SJSA1 (cell line): Measurements from ENCODE around the gene STX5. TPM values are rescaled to one million over a fixed set of nuclear protein-coding genes. Genes with fewer than 3 reads are reported as not detected.
"Not testable (repeated sequence)": the region's sequence is repeated elsewhere in the genome, so short reads cannot be mapped to it uniquely, and the experiment has no call there.

Source experiments
- DNase-seq, 2 experiments: peaks; one replicate each; pipeline ENCODE4 v3.0.0-alpha.2; 2015 to 2020; ENCODE audit warnings: low spot score in 2 of 2, low read depth in 1 of 2
- H3K27ac ChIP-seq: fragments of 250-450 bp; sonication (Bioruptor Pico); 2 replicates; pipeline ENCODE4 v1.5.1; 2020; ENCODE audit warnings: mild to moderate bottlenecking, moderate library complexity
- H3K27me3 ChIP-seq: fragments of 250-450 bp; sonication (Bioruptor Pico); replicated peaks from 2 replicates; pipeline ENCODE4 v1.5.1; 2020; ENCODE audit warnings: mild to moderate bottlenecking, moderate library complexity
- H3K36me3 ChIP-seq: fragments of 250-450 bp; sonication (Bioruptor Pico); 2 replicates; pipeline ENCODE4 v1.5.1; 2020; ENCODE audit warnings: mild to moderate bottlenecking
- H3K4me1 ChIP-seq: fragments of 250-450 bp; sonication (Bioruptor Pico); replicated peaks from 2 replicates; pipeline ENCODE4 v1.6.1; 2021; ENCODE audit warnings: mild to moderate bottlenecking
- H3K4me3 ChIP-seq: fragments of 250-450 bp; sonication (Bioruptor Pico); 2 replicates; pipeline ENCODE4 v1.5.1; 2020; ENCODE audit warnings: mild to moderate bottlenecking
- H3K9me3 ChIP-seq: fragments of 250-450 bp; sonication (Bioruptor Pico); replicated peaks from 2 replicates; pipeline ENCODE4 v1.5.1; 2020; ENCODE audit warnings: mild to moderate bottlenecking
- total RNA-seq: library from RNA; depleted of rRNA; stranded (reverse); fragments of >200 nt; shearing (Covaris generic); gene quantifications from 2 replicates; pipeline ENCODE4 v1.2.3, GENCODE V29; 2014

STX5 gene
- total RNA-seq, 1 experiment from 2014 or later: 45.8 TPM

GRCh38 chr11:62828130-62828529, 3.7 kb downstream of the STX5 start:
- not testable (repeated sequence) for H3K9me3 ChIP-seq, DNase-seq, H3K4me3 ChIP-seq, H3K27ac ChIP-seq, H3K27me3 ChIP-seq
- H3K4me1 ChIP-seq: peaks cover 14% of the 10 kb centered on the region
- H3K36me3 ChIP-seq: peaks cover 84% of the 10 kb centered on the region

GRCh38 chr11:62823677-62824076, 8.2 kb downstream of the STX5 start:
- Histone ChIP-seq H3K9me3 (0 out of 2 replicates have a peak, but pooled peaks cover 3% of the 10 kb centered on the region), H3K4me3 (no peak overlapping the region), H3K36me3 (peaks cover 93% of the 10 kb centered on the region), H3K27ac (no peak overlapping the region), H3K27me3 (no peaks in the 10 kb centered on the region), H3K4me1 (no peaks in the 10 kb centered on the region)
- no peak for DNase-seq

GRCh38 chr11:62817129-62817528, 14.7 kb downstream of the STX5 start:
- Histone ChIP-seq H3K9me3 (no peaks in the 10 kb centered on the region), H3K36me3 (peaks cover 73% of the 10 kb centered on the region)
- no peak for DNase-seq

GRCh38 chr11:62816557-62816956, 15.3 kb downstream of the STX5 start:
- DNase-seq: no peak
- H3K27ac ChIP-seq: no peak overlapping the region
- peaks cover 68% of the 10 kb centered on the region for H3K36me3 ChIP-seq
- no peak overlapping the region for H3K4me3 ChIP-seq
- no peaks in the 10 kb centered on the region for H3K4me1 ChIP-seq
- no peaks in the 10 kb centered on the region for H3K27me3 ChIP-seq
- H3K9me3 ChIP-seq: no peaks in the 10 kb centered on the region

More at GRCh38 chr11:62817129-62817528, 14.7 kb downstream of the STX5 start:
- Histone ChIP-seq H3K4me3 (no peak overlapping the region), H3K27me3 (no peaks in the 10 kb centered on the region), H3K4me1 (no peaks in the 10 kb centered on the region), H3K27ac (no peak overlapping the region)

- H3K27ac ChIP-seq: no peak overlapping the region
- peaks cover 37% of the 10 kb centered on the region for H3K36me3 ChIP-seq
- no peak overlapping the region for H3K4me3 ChIP-seq
- H3K27me3 ChIP-seq: no peaks in the 10 kb centered on the region
- no peaks in the 10 kb centered on the region for H3K9me3 ChIP-seq
- no peaks in the 10 kb centered on the region for H3K4me1 ChIP-seq
- DNase-seq: no peak
These were observed 20.2 kb downstream of the STX5 start for GRCh38 chr11:62811659-62812058.

- H3K4me1 ChIP-seq: 0 out of 2 replicates have a peak, but pooled peaks cover under 1% of the 10 kb centered on the region
- peaks cover 30% of the 10 kb centered on the region for H3K36me3 ChIP-seq
These were observed 21.1 kb downstream of the STX5 start for GRCh38 chr11:62810748-62811147.

GRCh38 chr11:62806611-62807121, 25.2 kb downstream of the STX5 start:
- H3K4me3 ChIP-seq: no peak overlapping the region
- no peaks in the 10 kb centered on the region for H3K27me3 ChIP-seq
- H3K4me1 ChIP-seq: peaks cover 12% of the 10 kb centered on the region
- peaks cover 35% of the 10 kb centered on the region for H3K36me3 ChIP-seq
- H3K27ac ChIP-seq: no peak overlapping the region
- no peaks in the 10 kb centered on the region for H3K9me3 ChIP-seq
- no peak for DNase-seq

More at GRCh38 chr11:62810748-62811147, 21.1 kb downstream of the STX5 start:
- Histone ChIP-seq H3K27me3 (no peaks in the 10 kb centered on the region), H3K27ac (no peak overlapping the region), H3K4me3 (no peak overlapping the region), H3K9me3 (no peaks in the 10 kb centered on the region)
- no peak for DNase-seq

GRCh38 chr11:62805961-62806441, 25.9 kb downstream of the STX5 start:
- no peaks in the 10 kb centered on the region for H3K27me3 ChIP-seq
- no peak for DNase-seq
- peak overlapping the region; percentile 77 for H3K4me3 ChIP-seq
- no peak overlapping the region for H3K27ac ChIP-seq
- H3K4me1 ChIP-seq: peaks cover 12% of the 10 kb centered on the region
- peaks cover 42% of the 10 kb centered on the region for H3K36me3 ChIP-seq
- no peaks in the 10 kb centered on the region for H3K9me3 ChIP-seq

GRCh38 chr11:62805076-62805892, 26.6 kb downstream of the STX5 start, which contains the start of gene NXF1:
TSS of gene NXF1 (minus strand) at chr11:62805440. CDS start at chr11:62805356, 84 bp downstream.
- Histone ChIP-seq H3K4me3 (peak within 1 kb of the TSS; percentile 77), H3K4me1 (peaks cover 12% of the 10 kb centered on the region), H3K27me3 (no peaks in the 10 kb centered on the region), H3K9me3 (no peaks in the 10 kb centered on the region), H3K27ac (peak within 1 kb of the TSS; percentile 61), H3K36me3 (peaks cover 49% of the 10 kb centered on the region)
- DNase-seq: peak; percentile 97 to 98

GRCh38 chr11:62804310-62805075, 27.4 kb downstream of the STX5 start:
- no peaks in the 10 kb centered on the region for H3K27me3 ChIP-seq
- H3K9me3 ChIP-seq: no peaks in the 10 kb centered on the region
- peaks cover 57% of the 10 kb centered on the region for H3K36me3 ChIP-seq
- peaks cover 12% of the 10 kb centered on the region for H3K4me1 ChIP-seq
- peak overlapping the region; percentile 61 for H3K27ac ChIP-seq
- DNase-seq: peak in 1 of 2 experiments; percentile 71
- H3K4me3 ChIP-seq: peak overlapping the region; percentile 77

GRCh38 chr11:62801071-62801470, 30.8 kb downstream of the STX5 start:
- Histone ChIP-seq H3K36me3 (peaks cover 86% of the 10 kb centered on the region), H3K4me3 (no peak overlapping the region), H3K27ac (no peak overlapping the region), H3K9me3 (no peaks in the 10 kb centered on the region), H3K27me3 (no peaks in the 10 kb centered on the region), H3K4me1 (peaks cover 12% of the 10 kb centered on the region)
- no peak for DNase-seq

GRCh38 chr11:62799486-62799885, 32.4 kb downstream of the STX5 start:
- H3K27me3 ChIP-seq: no peaks in the 10 kb centered on the region
- peaks cover 9% of the 10 kb centered on the region for H3K4me1 ChIP-seq
- H3K9me3 ChIP-seq: no peaks in the 10 kb centered on the region
- no peak overlapping the region for H3K27ac ChIP-seq
- no peak for DNase-seq
- peaks cover 98% of the 10 kb centered on the region for H3K36me3 ChIP-seq
- no peak overlapping the region for H3K4me3 ChIP-seq

- H3K36me3 ChIP-seq: peaks cover 98% of the 10 kb centered on the region
- H3K27me3 ChIP-seq: no peaks in the 10 kb centered on the region
- no peaks in the 10 kb centered on the region for H3K9me3 ChIP-seq
- H3K4me1 ChIP-seq: peaks cover 6% of the 10 kb centered on the region
- H3K27ac ChIP-seq: no peak overlapping the region
- no peak overlapping the region for H3K4me3 ChIP-seq
- DNase-seq: no peak
These were observed 35.6 kb downstream of the STX5 start for GRCh38 chr11:62796281-62796680.
